ENCODE data around the gene SLC7A9.

DNA sequence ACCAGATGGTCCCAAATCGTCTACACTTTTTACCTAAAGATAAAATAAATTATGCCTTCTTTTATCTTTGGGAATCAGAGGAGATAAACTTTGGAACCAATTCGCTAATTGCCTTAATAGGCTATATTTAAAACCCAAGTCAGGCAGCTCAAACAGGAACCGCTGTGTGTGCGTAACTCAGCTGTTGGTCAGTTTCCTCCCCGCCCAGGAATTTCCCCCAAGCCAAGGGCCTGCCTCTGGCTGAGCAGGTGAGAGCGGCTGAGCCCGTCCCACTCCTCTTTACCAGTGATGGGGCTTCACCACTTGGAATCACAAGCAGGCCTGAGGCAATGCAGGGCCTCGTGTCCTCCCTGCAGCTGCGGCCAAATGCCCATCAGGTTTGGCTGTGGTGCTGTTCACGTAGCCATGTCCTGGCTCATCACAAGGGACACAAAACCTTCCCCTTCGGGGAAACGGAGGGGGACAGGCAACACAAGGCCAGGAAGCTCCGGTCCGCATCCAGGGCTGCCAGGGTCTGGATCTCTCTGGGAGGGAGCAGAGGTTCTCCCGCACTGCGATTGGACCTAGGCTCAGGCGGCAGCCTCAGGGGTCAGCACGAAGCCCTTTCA lies 503 bp upstream of the SLC7A9 start:
- TF ChIP-seq CTCF (IDR thresholded peaks at IDR 0.05) (no peak), EP300 (IDR thresholded peaks at IDR 0.05) (no peak)

Measured in esophagus muscularis mucosa (tissue), 3 donors.